CD4-positive, alpha-beta T cell (primary cell): ENCODE results near the gene PMM2. TPM values are rescaled to one million over a fixed set of nuclear protein-coding genes. Genes with fewer than 3 reads are reported as not detected.
"Not testable (repeated sequence)": the region's sequence is repeated elsewhere in the genome, so short reads cannot be mapped to it uniquely, and the experiment has no call there.

Experiments
- ATAC-seq: fragments of 200-7000 bp; cut with Tn5 transposase; one replicate; pipeline ENCODE4 v1.10.0; 2022; ENCODE audit warnings: mild to moderate bottlenecking; ENCODE audit not compliant: poor library complexity
- CTCF ChIA-PET: fragments of 350-600 bp; sonication (Branson Sonifier 250); formaldehyde crosslinking; loops from one replicate; lab custom pipeline; 2021; ENCODE audit warnings: antibody characterized with exemption, inconsistent platforms; lab: Charles Lee
- POLR2A ChIA-PET: fragments of 350-600 bp; sonication (Branson Sonifier 250); formaldehyde crosslinking; loops from one replicate; lab custom pipeline; 2021; ENCODE audit warnings: antibody characterized with exemption, inconsistent platforms; lab: Charles Lee
- DNase-seq, 14 experiments: peaks; one replicate each; pipeline ENCODE4 v3.0.0-alpha.2; 2013 to 2020; ENCODE audit warnings: mixed read lengths in 2 of 14
- H3K27ac ChIP-seq, 2 donors: one replicate each; pipeline versions ENCODE4 v1.5.1 to v1.7.0; 2013; ENCODE audit warnings: low read length in 2 of 2, low read depth in 1 of 2, mild to moderate bottlenecking in 1 of 2
- H3K27me3 ChIP-seq, 2 experiments: 1 replicate in 1 of 2; 2 replicates in 1 of 2; pipeline versions ENCODE4 v1.6.1 to v1.7.0; 2013; ENCODE audit warnings: low read length in 2 of 2, control low read depth in 1 of 2, mild to moderate bottlenecking in 1 of 2, moderate library complexity in 1 of 2; ENCODE audit not compliant: insufficient read depth in 2 of 2, control insufficient read depth in 1 of 2
- H3K36me3 ChIP-seq: one replicate; pipeline ENCODE4 v1.6.1; 2013; ENCODE audit warnings: low read length, control low read depth; ENCODE audit not compliant: insufficient read depth
- H3K4me1 ChIP-seq: one replicate; pipeline ENCODE4 v1.6.1; 2013; ENCODE audit warnings: low read length, control low read depth; ENCODE audit not compliant: insufficient read depth
- H3K4me3 ChIP-seq: one replicate; pipeline ENCODE4 v1.5.1; 2013; ENCODE audit warnings: mild to moderate bottlenecking, low read length, moderate library complexity
- H3K9me3 ChIP-seq, 2 experiments: 1 replicate in 1 of 2; 2 replicates in 1 of 2; pipeline versions ENCODE4 v1.6.1 to v1.7.0; 2013; ENCODE audit warnings: low read length in 2 of 2, mild to moderate bottlenecking in 2 of 2, control low read depth in 1 of 2, moderate library complexity in 1 of 2; ENCODE audit not compliant: control insufficient read depth in 1 of 2, insufficient read depth in 1 of 2
- H3K27ac Mint-ChIP-seq: one replicate; pipeline ENCODE4 v1.8.0; 2020; ENCODE audit warnings: mixed read lengths
- H3K27me3 Mint-ChIP-seq: one replicate; pipeline ENCODE4 v1.8.0; 2021; ENCODE audit warnings: mixed read lengths
- H3K36me3 Mint-ChIP-seq: one replicate; pipeline ENCODE4 v1.8.0; 2021; ENCODE audit warnings: low read depth, mixed read lengths
- H3K4me1 Mint-ChIP-seq: one replicate; pipeline ENCODE4 v1.8.0; 2021; ENCODE audit warnings: low read depth, mixed read lengths
- H3K4me3 Mint-ChIP-seq: one replicate; pipeline ENCODE4 v1.8.0; 2020; ENCODE audit warnings: mild to moderate bottlenecking, mixed read lengths
- H3K9me3 Mint-ChIP-seq: one replicate; pipeline ENCODE4 v1.8.0; 2020; ENCODE audit warnings: mixed read lengths
- CTCF ChIP-seq: fragments of 200-600 bp; IDR thresholded peaks from one replicate; pipeline ENCODE4 v1.8.0; 2022; ENCODE audit warnings: antibody characterized with exemption, mild to moderate bottlenecking
- intact Hi-C, 2 experiments: fragments of 100-400 bp; cut with DNase I in 1 of 2; cut with micrococcal nuclease in 1 of 2; formaldehyde crosslinking; loops; one replicate each; pipeline versions ENCODE4 v1.15.1 to v1.9.0; 2023 to 2025; cut with DNase I, micrococcal nuclease
- total RNA-seq, 174 experiments: library from RNA in 2 of 174; stranded (reverse) in 2 of 174; gene quantifications; one replicate each; pipeline ENCODE4 v1.2.3 and lab custom pipeline; 2021 to 2026

PMM2 gene
- total RNA-seq, 2 experiments from 2014 or later, result 24.2 to 27.0 TPM

GRCh38 chr16:8801701-8802100 lies 4.1 kb downstream of the PMM2 start:
- ChIA-PET CTCF (no interaction called here), POLR2A (no interaction called here)
- no peaks in the 10 kb centered on the region for H3K9me3 ChIP-seq
- no peaks in the 10 kb centered on the region for H3K27me3 Mint-ChIP-seq
- no peak overlapping the region for H3K4me3 Mint-ChIP-seq
- no peak overlapping the region for H3K27ac Mint-ChIP-seq
- DNase-seq (no peak), ATAC-seq (no peak)
- no peak overlapping the region for H3K4me3 ChIP-seq
- no peak for TF ChIP-seq CTCF
- H3K4me1 ChIP-seq, result peaks cover 30% of the 10 kb centered on the region
- no peaks in the 10 kb centered on the region for H3K27me3 ChIP-seq
- intact Hi-C loops, result no loop called here
- peaks cover 52% of the 10 kb centered on the region for H3K36me3 ChIP-seq
- H3K9me3 Mint-ChIP-seq, result no peaks in the 10 kb centered on the region
- no peak overlapping the region for H3K27ac ChIP-seq
- peaks cover 64% of the 10 kb centered on the region for H3K36me3 Mint-ChIP-seq
- H3K4me1 Mint-ChIP-seq, result peaks cover 40% of the 10 kb centered on the region

GRCh38 chr16:8803733-8804132 lies 6.1 kb downstream of the PMM2 start:
- H3K27ac ChIP-seq, intact Hi-C loops, DNase-seq, H3K9me3 Mint-ChIP-seq, H3K4me3 Mint-ChIP-seq, H3K27ac Mint-ChIP-seq, ATAC-seq, H3K27me3 Mint-ChIP-seq, CTCF ChIA-PET, H3K4me3 ChIP-seq, H3K9me3 ChIP-seq, H3K27me3 ChIP-seq: not testable (repeated sequence)
- Histone ChIP-seq H3K36me3 (peaks cover 72% of the 10 kb centered on the region), H3K4me1 (peaks cover 13% of the 10 kb centered on the region)
- POLR2A ChIA-PET, result interaction anchor here (1.2 kb wide), 1 partner anchor 65 kb away, joined by 5 read pairs; the partner anchor contains the start of gene CARHSP1
- Mint-ChIP-seq H3K36me3 (peaks cover 75% of the 10 kb centered on the region), H3K4me1 (peaks cover 20% of the 10 kb centered on the region)

DNA sequence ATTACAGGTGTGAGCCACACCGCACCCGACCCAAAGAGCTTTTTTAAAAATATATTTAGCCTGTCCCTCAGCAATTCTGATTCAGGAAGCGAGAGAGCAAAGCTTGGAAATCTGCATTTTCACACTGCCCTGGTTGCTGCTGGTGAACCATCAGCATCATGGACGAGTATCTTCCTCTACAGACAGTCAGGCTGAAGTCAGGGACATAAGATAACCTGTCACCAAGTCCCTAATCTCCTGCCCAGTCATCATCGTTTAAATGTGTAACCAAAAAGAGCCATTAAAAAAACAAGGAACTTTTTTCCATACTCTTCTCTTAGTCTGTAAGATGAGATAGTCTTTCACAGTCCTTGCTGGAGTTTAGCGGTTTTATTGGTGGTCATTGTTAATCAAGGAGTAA lies 6.7 kb downstream of the PMM2 start:
- Histone ChIP-seq H3K9me3 (no peaks in the 10 kb centered on the region), H3K27ac (no peak overlapping the region), H3K4me1 (peaks cover 7% of the 10 kb centered on the region), H3K36me3 (peaks cover 77% of the 10 kb centered on the region), H3K4me3 (no peak overlapping the region), H3K27me3 (no peaks in the 10 kb centered on the region)
- CTCF ChIA-PET, result no interaction called here
- DNase-seq (no peak), ATAC-seq (no peak)
- no peak for TF ChIP-seq CTCF
- intact Hi-C loops, result no loop called here
- POLR2A ChIA-PET, result interaction anchor here (1.2 kb wide), 1 partner anchor 64 kb away, joined by 5 read pairs; the partner anchor contains the start of gene CARHSP1
- Mint-ChIP-seq H3K4me3 (no peak overlapping the region), H3K27me3 (no peaks in the 10 kb centered on the region), H3K4me1 (peaks cover 14% of the 10 kb centered on the region), H3K9me3 (no peaks in the 10 kb centered on the region), H3K36me3 (peaks cover 81% of the 10 kb centered on the region), H3K27ac (no peak overlapping the region)
